Stimulated activated CD4-positive, alpha-beta T cell treated with anti-CD3 and anti-CD28 coated beads, Interleukin-1b, Interleukin-23, amount 100 ng/mL, for 48 hours (primary cell): ENCODE results near the gene PRR15.
"Not testable (repeated sequence)": the region's sequence is repeated elsewhere in the genome, so short reads cannot be mapped to it uniquely, and the experiment has no call there.

Source experiments
- DNase-seq: peaks from one replicate; pipeline ENCODE4 v3.0.0-alpha.2; 2020

The PRR15 gene

DNA sequence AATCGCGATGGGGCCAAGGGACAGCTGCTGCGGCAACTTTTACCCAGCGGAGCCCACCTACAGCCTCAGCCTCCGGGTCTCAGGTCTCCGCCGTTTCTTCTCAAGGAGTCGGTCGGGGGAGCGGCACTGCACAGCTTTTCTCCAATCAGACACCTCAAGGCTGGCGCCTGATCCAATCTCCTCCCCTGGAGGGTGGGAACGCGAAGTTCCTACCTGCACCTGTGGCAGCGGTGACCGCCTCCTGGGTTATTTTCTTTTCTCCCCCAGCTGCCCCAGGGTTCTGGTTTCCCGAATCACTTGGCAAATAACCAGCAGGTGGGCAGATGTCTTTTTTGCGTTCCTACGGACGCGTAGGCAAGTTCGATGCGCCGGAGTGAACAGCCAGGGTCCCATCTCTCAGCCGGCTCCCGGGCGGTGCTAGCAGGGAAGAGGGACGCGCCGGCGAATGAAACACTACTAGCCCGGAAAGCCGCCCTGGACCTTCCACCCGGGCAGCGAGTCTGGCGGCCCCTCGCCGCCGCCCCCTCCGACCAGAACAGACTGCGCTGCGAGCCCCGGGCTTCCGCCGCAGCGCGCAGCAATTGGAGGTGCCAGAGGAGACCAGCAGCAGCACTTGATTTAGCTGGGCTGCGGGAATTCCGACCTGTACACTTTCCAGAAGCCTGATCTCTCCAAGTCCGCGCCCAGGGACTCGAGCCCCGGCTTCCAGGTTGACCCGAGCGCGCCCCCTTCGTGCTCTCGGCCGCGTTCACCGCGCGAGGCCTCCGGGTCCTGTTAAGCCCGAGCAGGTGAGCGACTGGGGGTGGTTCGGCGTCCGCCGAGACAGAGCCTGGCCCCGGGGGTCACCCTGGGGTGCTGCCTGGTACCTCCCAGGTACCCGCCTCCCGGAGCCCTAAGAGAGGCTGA, at the start of gene PRR15:
TSS of gene PRR15 (plus strand) at position 246 of the 906 bp plus-strand sequence. CDS start 2,495 bp downstream, outside the sequence.
- no peak for DNase-seq

DNA sequence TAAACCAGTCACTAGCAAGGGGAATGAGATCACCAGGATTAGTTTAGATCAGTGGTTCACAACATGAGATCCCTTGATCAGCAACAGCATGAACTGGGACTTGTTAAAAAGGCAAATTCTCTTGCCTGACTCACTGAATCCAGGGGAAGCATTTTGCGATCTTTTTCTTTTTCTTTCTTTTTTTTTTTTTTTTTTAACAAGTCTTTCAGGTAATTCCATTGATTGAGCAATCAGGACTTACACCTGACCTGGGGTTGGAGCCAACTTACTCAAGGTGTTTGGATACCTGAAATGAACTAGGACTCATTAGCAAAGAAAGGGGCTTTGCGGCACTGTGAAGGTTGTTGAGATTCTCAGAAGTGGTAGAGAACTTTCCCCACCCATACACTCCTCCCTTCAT, 47.1 kb upstream of the PRR15 start:
- DNase-seq: no peak

GRCh38 chr7:29518616-29519015, 45.0 kb upstream of the PRR15 start:
- DNase-seq: no peak

- DNase-seq: no peak
Measured at GRCh38 chr7:29523728-29524127, 39.9 kb upstream of the PRR15 start.

DNA sequence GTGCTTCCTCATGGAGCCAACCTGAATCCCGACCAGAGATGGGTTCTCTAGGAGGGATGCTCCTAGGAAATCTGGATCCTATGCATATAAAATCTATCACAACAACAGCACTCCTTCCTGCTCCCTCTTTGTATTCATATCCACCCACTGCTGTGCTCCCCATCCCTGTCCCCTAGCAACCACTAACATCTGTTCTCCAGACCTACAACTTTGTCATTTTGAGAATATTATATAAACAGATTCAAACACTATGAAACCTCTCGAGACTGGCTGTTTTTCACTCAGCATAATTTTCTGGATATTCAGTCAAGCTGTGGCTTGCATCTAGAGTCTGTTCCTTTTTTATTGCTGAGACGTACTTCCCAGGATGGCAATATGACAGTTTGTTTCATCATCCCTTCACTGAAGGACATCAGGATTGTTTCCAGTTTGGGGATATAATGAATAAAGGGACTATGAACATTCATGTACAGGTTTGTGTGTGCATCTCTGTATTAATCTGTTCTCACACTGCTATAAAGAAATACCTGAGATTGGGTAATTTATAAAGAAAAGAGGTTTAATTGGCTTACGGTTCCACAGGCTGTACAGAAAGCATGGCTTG, 36.0 kb upstream of the PRR15 start:
- no peak for DNase-seq

- DNase-seq: not testable (repeated sequence)
Measured at GRCh38 chr7:29528526-29528925, 35.1 kb upstream of the PRR15 start.

DNA sequence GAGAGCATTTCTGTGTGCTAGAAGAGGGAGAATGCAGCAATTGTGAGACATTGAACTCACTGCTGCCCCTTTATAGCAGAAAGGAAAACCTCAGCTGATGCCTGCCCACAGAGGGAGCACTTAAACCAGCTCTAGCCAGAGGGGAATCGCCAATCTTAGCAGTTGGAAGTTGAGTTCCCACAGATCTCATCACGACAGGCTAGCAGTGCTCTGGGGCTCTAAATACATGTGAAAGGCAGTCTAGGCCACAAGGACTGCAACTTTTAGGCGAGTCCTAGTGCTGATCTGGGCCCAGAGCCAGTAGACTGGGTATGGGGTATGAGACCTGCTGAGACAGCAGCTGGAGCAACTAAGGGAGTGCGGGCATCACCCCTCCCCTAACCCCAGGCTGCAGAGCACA, 25.2 kb upstream of the PRR15 start:
- DNase-seq: no peak

DNA sequence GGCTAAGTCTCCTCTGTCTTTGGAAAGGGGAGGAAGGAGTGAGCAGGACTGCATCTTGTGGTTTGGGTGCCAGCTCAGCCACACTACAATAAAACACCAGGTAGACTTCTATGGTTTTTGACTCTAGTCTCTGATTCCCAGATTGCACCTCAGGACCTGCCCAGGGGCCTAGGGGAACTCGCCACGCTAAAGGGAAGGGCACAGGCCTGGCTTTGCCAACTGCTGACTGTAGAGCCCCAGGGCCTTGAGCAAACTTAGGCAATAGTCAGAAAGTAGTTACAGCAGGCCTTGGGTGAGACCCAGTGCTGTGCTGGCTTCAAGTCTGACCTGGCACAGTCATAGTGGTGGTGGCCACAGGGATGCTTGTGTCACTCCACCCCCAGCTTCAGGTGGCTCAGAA, 24.2 kb upstream of the PRR15 start:
- DNase-seq: no peak

GRCh38 chr7:29547421-29547820, 16.2 kb upstream of the PRR15 start:
- DNase-seq: no peak

DNA sequence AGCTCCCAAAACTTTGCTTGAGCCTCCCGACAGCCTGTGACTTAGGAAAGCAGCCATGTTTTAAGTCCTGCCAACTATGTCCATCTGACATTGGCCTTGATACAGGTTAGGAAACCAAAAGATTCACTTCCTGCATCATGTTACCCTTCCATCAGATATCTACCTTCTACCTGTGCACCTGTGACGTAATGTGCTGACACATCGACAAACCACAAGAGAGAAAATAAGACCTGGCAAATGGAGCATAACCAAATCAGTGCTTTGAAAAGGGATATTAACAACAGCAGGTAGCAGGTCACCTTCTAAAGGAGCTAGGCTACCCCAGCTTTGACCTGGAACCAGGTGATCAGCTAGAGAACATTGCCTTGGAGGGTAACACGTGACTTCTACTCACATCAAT, 14.8 kb upstream of the PRR15 start:
- no peak for DNase-seq

GRCh38 chr7:29552392-29552791, 11.2 kb upstream of the PRR15 start:
- no peak for DNase-seq

GRCh38 chr7:29555061-29555460, 8.6 kb upstream of the PRR15 start:
- no peak for DNase-seq

DNA sequence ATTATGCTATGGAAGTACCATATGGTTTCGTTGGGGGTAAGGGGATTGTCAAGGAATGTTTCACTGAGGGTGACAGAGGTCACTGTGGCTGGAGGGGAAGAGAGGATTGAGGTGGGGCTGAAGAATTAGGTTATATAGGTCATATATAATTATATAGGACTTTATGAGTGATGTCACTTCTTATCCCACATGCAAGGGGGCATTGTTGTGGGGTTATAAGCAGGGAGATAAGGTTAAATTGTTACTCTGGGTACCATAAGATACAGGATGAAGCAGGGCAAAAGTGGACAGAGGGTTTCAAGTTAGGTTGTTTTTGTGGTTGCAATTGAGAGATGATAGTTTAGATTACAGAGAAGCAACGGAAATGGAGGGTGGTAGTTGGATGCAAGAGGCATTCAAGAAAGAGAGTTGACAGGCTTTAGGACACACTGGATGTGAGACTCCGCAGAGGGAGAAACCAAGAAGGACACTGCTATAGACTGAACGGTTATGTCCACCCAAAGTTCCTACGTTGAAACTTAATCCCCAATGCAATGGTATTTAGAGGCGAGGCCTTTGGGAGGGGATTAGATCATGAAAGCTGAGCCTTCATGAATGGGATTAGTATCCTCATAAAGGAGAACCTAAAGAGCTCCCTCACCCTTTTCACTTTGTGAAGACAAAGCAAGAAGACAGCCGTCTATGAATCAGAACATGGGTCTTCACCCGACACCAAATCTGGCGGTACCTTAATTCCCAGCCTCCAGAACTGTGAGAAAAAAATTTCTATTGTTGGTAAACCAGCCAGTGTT, 7.0 kb upstream of the PRR15 start:
- no peak for DNase-seq

DNA sequence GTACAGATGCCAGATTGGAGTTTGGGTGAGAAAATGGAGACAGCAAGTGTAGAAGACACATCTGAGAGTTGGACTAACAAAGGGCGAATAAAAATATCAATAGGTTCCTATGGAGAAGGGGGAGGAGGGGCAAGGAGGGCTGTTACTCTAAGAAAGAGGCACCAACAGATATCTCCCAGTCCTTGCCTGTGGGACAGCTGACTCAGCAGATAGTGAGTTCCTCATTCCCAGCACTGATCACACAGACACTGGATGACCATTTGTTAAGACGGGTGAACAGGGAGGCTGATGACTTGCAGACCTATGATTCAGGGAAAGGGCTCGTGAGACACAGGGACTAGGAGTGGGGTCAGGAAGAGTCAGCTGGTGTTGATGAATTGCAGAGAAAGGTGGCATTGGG, 5.7 kb upstream of the PRR15 start:
- no peak for DNase-seq

DNA sequence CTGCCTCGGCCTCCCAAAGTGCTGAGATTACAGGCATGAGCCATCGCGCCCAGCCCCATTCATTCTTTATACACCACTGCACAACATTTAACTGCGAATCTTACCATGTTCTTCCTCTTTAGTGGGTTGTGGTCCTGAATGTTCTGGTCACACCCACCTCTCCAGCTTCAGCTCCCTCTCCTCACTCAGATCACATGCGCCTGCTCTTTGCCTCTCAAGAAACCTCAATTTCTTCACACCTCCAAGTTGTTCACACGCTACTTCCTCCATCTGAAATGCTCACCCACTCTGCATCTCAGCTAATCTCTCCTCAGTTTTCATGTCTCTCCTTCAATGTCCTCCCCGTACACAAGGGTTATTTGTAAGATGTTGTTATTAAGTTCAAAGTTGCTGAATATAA, 2.4 kb upstream of the PRR15 start:
- DNase-seq: no peak

DNA sequence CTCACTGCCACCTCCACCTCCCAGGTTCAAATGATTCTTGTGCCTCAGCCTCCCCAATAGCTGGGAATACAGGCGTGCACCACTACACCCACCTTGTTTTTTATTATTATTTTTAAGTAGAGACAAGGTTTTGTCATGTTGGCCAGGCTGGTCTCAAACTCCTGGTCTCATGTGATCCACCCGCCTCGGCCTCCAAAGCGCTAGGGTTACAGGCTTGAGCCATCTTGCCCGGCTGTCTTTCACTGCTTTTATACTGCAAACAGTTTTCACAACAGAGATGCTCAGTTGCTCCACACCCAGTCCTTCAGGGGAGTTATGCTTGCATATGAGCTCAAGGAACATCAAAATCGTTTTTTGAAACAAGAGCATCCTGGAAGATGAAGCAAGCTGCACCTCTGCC, 1.3 kb upstream of the PRR15 start:
- no peak for DNase-seq

DNA sequence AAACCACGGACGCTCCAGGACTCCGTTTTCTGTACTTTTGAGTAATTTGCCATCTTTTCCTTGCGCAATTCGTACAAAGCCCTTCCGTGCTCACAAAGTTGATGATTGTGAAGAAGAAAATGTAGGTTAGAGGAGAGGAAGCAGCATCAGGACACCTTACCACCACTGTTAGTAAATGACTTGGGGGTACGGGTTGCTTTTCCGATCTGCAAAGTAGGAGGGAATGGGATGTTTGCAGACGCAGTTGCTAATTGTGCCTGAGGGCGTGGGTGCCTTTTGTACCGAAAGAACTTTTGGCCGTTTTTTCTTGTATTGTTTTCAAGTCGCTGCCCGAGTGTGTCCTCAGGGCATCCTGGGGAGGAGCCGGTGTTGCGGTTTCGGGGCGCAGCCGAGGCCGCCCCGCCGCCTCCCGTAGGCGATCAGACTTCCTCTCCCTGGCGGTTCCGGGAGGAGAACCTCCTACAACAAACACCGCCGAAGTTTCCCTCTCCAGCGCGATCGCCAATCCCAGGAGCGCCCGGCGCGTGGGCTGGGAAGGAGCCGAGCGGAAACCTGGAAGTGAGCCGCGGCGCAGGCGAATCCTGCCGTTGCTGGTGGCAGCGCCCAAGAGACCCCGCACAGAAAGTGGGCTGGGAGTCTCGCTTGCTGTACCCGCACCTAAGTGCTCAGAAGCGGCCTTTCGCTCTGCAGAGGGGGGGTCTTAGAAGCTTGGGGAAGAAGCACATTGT, 1.0 kb downstream of the PRR15 start:
- DNase-seq: no peak

DNA sequence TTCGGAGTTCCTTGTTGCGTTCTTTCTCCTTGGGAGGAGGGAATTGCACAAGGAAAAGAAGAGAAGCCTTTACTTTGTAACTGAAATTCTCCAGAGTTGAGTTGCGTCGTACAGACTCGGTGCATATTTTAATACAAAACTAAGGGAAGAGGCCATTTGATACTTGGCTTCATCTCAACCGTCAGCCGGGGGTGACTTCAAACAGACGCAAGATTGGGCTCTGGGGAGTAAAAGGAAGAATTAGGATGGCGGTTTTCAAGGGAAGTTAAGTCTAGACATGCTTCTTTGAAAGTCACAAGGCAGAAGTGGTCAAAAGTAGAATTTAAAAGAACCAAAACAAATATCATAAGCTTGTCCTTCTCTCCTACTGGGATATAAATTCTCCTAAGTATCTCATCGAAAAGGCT, 1.6 kb downstream of the PRR15 start:
- no peak for DNase-seq

DNA sequence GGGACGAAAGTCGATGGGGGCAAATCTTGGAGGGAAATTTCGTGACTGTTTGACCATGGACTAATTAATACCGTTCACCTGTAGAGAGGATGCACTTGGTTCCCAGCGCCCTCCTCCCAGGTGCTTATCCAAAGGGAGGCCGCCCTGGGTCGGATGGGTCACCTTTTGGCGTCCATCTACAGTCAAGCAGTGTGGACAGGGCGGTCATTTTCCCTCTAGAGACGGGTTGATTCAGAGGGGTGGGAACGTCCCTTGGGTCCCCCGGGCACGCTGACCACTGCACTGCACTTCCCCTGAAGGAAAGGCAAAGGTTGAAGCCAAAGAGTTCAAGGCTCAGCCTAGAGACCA, 2.0 kb downstream of the PRR15 start:
- DNase-seq: no peak

GRCh38 chr7:29565982-29566746, 2.5 kb downstream of the PRR15 start:
- no peak for DNase-seq

DNA sequence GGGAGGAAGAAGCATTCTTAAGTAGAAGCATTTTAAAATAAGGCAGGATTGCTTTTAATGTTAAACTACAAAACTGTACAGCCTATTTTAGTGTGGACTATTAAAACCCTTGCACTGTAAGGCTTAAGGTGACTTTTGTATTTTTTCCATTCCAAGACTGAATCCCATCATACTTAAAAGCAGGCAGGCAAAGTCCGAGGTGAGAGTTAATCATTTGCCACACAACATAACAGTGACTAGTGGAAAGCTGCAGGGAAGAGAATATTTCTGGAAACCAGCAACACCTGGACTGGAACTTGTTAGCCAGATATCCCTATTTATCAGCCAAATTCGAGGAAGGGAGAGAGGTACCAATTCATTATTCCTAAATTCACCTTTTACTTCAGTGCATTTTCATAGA, 3.5 kb downstream of the PRR15 start:
- DNase-seq: no peak

- no peak for DNase-seq
Measured at GRCh38 chr7:29569648-29570047, 6.0 kb downstream of the PRR15 start.
